Right lobe of liver (tissue), 6 donors: ENCODE measurements around the gene CD164. TPM values are rescaled to one million over a fixed set of nuclear protein-coding genes. Genes with fewer than 3 reads are reported as not detected.

Source experiments
- ATAC-seq, 4 donors: fragments of 200-7000 bp; cut with Tn5 transposase; one replicate each; pipeline ENCODE4 v1.9.1; 2020; ENCODE audit warnings: mild to moderate bottlenecking in 4 of 4, moderate library complexity in 4 of 4
- DNase-seq, 3 donors: peaks; one replicate each; pipeline ENCODE4 v3.0.0-alpha.2; 2020
- H3K27ac ChIP-seq, 3 donors: fragments of 200-600 bp; one replicate each; pipeline ENCODE4 v1.8.0; 2022
- H3K27me3 ChIP-seq, 2 donors: fragments of 200-600 bp; one replicate each; pipeline ENCODE4 v1.8.0; 2022
- H3K36me3 ChIP-seq, 4 donors: fragments of 200-600 bp; sonication (generic) in 1 of 4; one replicate each; pipeline versions ENCODE4 v1.5.1 to v1.8.0; 2017 to 2022; ENCODE audit warnings: control low read depth in 1 of 4
- H3K4me1 ChIP-seq, 4 donors: fragments of 200-600 bp; sonication (generic) in 1 of 4; one replicate each; pipeline versions ENCODE4 v1.5.1 to v1.8.0; 2017 to 2022; ENCODE audit warnings: control low read depth in 1 of 4
- H3K4me3 ChIP-seq, 3 donors: fragments of 200-600 bp; one replicate each; pipeline ENCODE4 v1.8.0; 2022
- H3K9me3 ChIP-seq, 4 donors: fragments of 200-600 bp; sonication (generic) in 1 of 4; one replicate each; pipeline versions ENCODE4 v1.5.1 to v1.8.0; 2017 to 2022; ENCODE audit warnings: control low read depth in 1 of 4
- POLR2A ChIP-seq: fragments of 450-650 bp; IDR thresholded peaks from one replicate; pipeline ENCODE4 v1.6.1; 2017; ENCODE audit warnings: antibody characterized with exemption, mild to moderate bottlenecking
- WGBS: methylation state at CpG from one replicate; pipeline ENCODE4 v1.1.6; 2018; ENCODE audit warnings: low coverage, low lambda C conversion rate; ENCODE audit not compliant: insufficient coverage; ENCODE audit errors: missing lambda C conversion rate; 5-methylcytosine and 5-hydroxymethylcytosine counted together
- intact Hi-C, 2 donors: fragments of 100-400 bp; cut with DNase I; formaldehyde crosslinking; loops; one replicate each; pipeline versions ENCODE4 v1.11.2 to v1.14.1; 2022
- long read RNA-seq: library from polyadenylated mRNA; unstranded; transcript quantifications from one replicate; pipeline ENCODE4 v2.0.0, GENCODE V29; 2019
- total RNA-seq, 6 experiments: library from RNA; depleted of rRNA in 2 of 6; stranded (reverse); fragments of >200 nt in 2 of 6; fragmentation: NEBNext Ultra II Directional in 3 of 6; extraction: Animal tissue kit (Norgen Biotek cat#: 25700) in 3 of 6; gene quantifications; one replicate each; pipeline versions ENCODE4 v1.1.0 to v1.2.4, GENCODE V29; 2016 to 2023
- TF ChIP-seq, protein P1 (sequence below), 4 donors: fragments of 200-600 bp in 3 of 4; fragments of 450-650 bp in 1 of 4; IDR thresholded peaks; one replicate each; pipeline versions ENCODE4 v1.5.1 to v1.8.0; 2016 to 2022; ENCODE audit warnings: antibody characterized with exemption in 4 of 4, mild to moderate bottlenecking in 2 of 4
- donor health status: DM: no; HTN: yes; CAD: no.
- donor health status: DM: no; HTN: no; CAD: no.
- donor health status: DM: no; HTN: no; CAD: no.
- donor health status: DM: no; HTN: yes; CAD: no.
- donor health status: DM: no; HTN: yes; CAD: no.

CD164 gene
- 100 to 1,000 TPM; 113 to 173 (median 150) TPM for total RNA-seq
- long read RNA-seq, transcript CD164-202 (6 exons, 3,365 nt) = major isoform, 43 of 50 reads
- long read RNA-seq, partial matches to known transcripts = 1 of 50 reads
- long read RNA-seq, other reads (novel, unspliced or antisense) = 1 of 50 reads

DNA sequence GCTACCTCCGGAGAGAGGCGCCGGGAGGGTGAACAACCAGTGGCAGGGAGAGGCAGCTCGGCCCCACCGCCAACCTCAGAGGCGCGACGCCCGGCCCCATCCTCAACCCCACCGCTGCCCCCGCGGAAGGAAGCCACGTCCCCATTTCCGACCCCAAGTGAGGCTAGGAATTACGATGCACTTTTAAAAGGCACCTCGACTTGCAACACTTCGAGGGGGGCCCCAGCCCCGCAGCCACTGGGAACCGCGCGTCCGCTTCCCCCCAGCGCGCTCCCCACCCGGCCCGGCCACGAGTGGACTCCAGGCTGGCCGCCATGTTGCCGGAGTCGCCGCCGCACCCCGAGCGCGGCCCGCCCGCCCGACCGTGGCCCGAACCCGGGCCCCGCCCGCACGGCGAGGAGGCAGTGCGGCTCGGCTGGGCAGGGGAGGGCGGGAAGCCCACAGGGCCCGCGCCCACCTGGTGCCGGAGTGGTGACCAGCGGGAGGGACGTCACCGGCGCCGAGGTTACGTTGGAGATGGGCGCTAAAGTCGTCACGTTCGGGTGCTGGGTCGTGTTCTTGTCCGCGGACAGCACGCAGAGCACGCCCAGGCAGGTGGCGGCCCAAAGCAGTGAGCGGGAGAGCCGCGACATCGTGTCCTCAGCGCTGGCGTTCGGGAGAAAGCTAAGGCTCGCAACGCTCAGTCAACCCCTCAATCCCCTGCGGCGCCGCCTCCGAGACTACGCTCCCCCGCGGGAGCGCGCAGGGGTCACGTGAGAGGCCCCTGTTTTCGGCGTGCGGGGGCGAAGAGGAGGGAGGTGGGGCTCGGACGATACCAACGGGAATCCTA, at the start of gene CD164:
CD164 (minus strand) TSS at position 721 of the 829 bp plus-strand sequence; CDS start at position 632, 89 bp downstream.
- H3K36me3 ChIP-seq = peaks cover 0 to 26% (median 4%) of the 10 kb centered on the region in 4 donors
- H3K9me3 ChIP-seq = no peaks in the 10 kb centered on the region
- H3K4me3 ChIP-seq = peak within 1 kb of the TSS; percentile 81 to 92 (median 91)
- peak within 1 kb of the TSS; percentile 99 to 100 (median 100) for H3K27ac ChIP-seq
- ATAC-seq (peak; percentile 77 to 88 (median 86)), DNase-seq (peak; percentile 94 to 96 (median 95))
- TF ChIP-seq POLR2A = peak; percentile 98
- TF ChIP-seq, protein P1, sequence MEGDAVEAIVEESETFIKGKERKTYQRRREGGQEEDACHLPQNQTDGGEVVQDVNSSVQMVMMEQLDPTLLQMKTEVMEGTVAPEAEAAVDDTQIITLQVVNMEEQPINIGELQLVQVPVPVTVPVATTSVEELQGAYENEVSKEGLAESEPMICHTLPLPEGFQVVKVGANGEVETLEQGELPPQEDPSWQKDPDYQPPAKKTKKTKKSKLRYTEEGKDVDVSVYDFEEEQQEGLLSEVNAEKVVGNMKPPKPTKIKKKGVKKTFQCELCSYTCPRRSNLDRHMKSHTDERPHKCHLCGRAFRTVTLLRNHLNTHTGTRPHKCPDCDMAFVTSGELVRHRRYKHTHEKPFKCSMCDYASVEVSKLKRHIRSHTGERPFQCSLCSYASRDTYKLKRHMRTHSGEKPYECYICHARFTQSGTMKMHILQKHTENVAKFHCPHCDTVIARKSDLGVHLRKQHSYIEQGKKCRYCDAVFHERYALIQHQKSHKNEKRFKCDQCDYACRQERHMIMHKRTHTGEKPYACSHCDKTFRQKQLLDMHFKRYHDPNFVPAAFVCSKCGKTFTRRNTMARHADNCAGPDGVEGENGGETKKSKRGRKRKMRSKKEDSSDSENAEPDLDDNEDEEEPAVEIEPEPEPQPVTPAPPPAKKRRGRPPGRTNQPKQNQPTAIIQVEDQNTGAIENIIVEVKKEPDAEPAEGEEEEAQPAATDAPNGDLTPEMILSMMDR (IDR thresholded peaks at IDR 0.05) = no peak
- H3K27me3 ChIP-seq = no peaks in the 10 kb centered on the region
- WGBS = under 1% methylated on average over 25 of the region's 93 CpGs
- H3K4me1 ChIP-seq = peaks cover 0 to 37% (median 8%) of the 10 kb centered on the region in 4 donors
- intact Hi-C loops = loop anchor here in 1 of 2 donors (10.0 kb wide), 1 partner anchor 197 kb away; no protein-coding TSS in a partner anchor

DNA sequence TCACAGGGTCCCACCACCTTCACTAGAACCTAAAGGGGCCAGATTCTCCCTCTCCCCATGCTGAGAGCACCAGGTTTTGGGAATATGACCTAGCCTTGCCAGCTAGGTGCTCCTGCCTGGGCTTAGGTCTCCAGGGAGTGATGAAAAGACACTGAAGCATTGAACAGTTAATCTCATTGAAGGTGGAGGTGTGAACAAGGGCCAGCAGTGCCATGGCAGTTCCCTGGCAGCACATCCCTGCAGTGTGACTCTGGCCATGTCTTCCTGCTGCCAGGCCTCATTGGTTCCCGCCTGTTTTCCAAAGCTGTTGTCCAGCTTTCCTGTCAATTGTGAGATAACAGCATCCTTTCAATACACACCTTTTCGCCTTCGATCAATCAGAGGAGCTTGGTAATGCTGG, 47.2 kb upstream of the CD164 start:
- Histone ChIP-seq H3K27me3 (no peaks in the 10 kb centered on the region), H3K9me3 (no peaks in the 10 kb centered on the region), H3K36me3 (no peaks in the 10 kb centered on the region), H3K4me1 (no peaks in the 10 kb centered on the region), H3K27ac (no peak overlapping the region), H3K4me3 (no peak overlapping the region)
- no peak for TF ChIP-seq POLR2A
- TF ChIP-seq, protein P1 (IDR thresholded peaks at IDR 0.05) = no peak
- intact Hi-C loops = no loop called here
- ATAC-seq (no peak), DNase-seq (no peak)
- 93% methylated on average over 2 of the region's 3 CpGs for WGBS

DNA sequence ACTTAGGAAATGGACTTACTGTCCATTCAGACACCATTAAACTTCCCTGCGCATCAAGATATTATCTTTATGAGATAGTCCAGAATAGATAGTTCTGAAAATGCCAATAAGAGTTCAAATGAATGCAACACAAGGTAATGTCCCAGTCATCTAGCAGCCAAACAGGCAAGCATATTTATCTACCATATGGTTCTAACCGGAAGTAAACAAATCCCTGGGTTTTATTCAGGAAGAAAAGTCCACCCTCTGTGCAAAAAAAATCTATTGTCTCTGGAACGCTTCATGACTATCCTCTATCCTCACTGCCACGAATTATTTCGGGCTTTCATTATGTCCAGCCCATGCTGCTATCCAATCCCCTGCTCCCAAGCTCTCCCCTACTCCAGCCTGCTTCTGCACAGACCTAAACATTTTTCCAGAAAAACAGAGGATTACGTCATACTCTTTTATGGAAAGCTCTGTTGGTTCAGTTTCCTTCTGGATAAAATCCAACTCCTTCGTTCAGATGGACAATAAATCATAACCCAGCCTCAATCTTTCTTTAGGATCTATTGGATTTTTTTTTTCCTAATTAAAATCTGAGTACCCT, 46.7 kb upstream of the CD164 start:
- DNase-seq = no peak
- Histone ChIP-seq H3K4me1 (no peaks in the 10 kb centered on the region), H3K4me3 (no peak overlapping the region), H3K27ac (no peak overlapping the region), H3K9me3 (no peaks in the 10 kb centered on the region), H3K27me3 (no peaks in the 10 kb centered on the region), H3K36me3 (no peaks in the 10 kb centered on the region)
- intact Hi-C loops = no loop called here
- ATAC-seq = peak in 3 of 4 donors; percentile 14 to 64 (median 37)
- 47% methylated on average over 7 of the region's 7 CpGs for WGBS
- TF ChIP-seq, protein P1 (IDR thresholded peaks at IDR 0.05) = no peak
- TF ChIP-seq POLR2A = no peak

DNA sequence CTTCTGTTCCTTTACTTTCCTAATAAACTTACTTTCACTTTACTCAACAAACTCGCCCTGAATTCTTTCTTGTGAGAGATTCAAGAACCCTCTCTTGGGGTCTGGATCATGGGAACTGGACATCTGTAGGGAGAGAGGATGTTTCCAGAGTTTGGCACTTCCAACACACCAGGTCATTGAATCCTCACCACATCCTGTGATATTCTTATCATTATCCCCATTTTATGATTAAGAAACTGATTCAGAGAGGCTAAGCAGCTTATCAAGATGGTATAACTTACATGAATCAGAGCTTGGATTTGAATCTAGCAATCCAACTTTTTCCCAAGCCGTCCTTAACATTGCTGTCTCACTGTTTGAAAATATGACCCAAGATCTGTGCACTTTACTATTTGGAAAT, 42.7 kb upstream of the CD164 start:
- H3K4me3 ChIP-seq = no peak overlapping the region
- H3K27ac ChIP-seq = no peak overlapping the region
- H3K4me1 ChIP-seq = no peaks in the 10 kb centered on the region
- 60% methylated on average over 2 of the region's 2 CpGs for WGBS
- H3K36me3 ChIP-seq = no peaks in the 10 kb centered on the region
- TF ChIP-seq, protein P1 (IDR thresholded peaks at IDR 0.05) = no peak
- TF ChIP-seq POLR2A = no peak
- DNase-seq (no peak), ATAC-seq (no peak)
- intact Hi-C loops = no loop called here
- H3K9me3 ChIP-seq = no peaks in the 10 kb centered on the region
- H3K27me3 ChIP-seq = no peaks in the 10 kb centered on the region
